OCI-LY7 (cell line): ENCODE measurements around the gene CTSA.

Experiments
- CTCF ChIP-seq: fragments of 200-600 bp; sonication (generic); conservative IDR thresholded peaks from 2 replicates; pipeline ENCODE4 v1.5.1; 2014; ENCODE audit warnings: mild to moderate bottlenecking, antibody characterized with exemption, low read length, moderate library complexity, mixed read lengths
- EZH2phosphoT487 ChIP-seq: fragments of 200-600 bp; sonication (generic); IDR thresholded peaks from 2 replicates; pipeline ENCODE4 v1.6.1; 2018; ENCODE audit warnings: low read depth, borderline replicate concordance, mild to moderate bottlenecking, mixed run types, antibody characterized with exemption, low read length, moderate library complexity, mixed read lengths

DNA sequence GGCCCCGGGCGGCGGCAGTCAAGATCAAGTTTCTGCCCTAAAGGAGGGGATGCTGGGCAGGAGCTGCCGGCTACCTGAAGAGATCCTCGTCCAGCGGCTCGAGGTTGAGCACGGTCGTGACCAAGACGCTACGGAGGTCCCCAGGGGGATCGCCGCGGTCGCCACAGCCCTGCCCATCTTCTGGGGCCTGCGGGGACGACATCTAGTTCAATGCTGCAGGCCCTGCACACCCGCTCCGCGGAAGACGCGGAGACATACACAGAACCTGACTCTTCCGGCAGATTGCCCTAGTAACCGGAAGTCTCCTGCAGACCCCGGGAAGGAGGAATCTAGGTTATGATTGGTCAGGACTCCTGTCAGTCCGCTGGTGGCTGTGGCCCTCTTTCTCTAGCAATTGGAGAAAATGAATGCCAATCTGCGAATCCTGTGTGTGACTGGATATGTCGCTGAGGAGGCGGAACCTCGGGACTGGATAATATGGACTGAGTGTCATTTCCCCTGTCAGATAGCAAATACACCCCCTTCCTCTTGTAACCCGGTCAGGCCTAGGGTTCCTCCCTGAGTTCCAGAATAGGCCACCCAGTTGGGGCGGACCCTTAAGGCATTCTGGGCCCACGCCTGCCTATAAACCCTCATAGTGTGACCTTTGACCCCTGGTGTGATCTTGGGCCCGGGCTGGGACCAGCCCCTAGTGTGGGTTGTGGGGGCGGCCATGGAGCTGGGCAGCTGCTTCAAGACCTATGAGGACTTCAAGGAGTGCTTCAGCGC is 33.8 kb upstream of the CTSA start, which contains the start of the genes ACOT8 and ZSWIM3:
- no peak for TF ChIP-seq CTCF
- TF ChIP-seq EZH2phosphoT487, result no peak
